DOHH2 (cell line): ENCODE results near the gene PYGO2.

Experiments
- H3F3A ChIP-seq: fragments of 200-600 bp; sonication (generic), shearing (Covaris generic); 2 replicates; pipeline ENCODE4 v1.6.0; 2016; ENCODE audit warnings: antibody characterized with exemption, mild to moderate bottlenecking; ENCODE audit not compliant: control insufficient read depth, insufficient read depth
- H3K27ac ChIP-seq: fragments of 200-600 bp; sonication (generic); 2 replicates; pipeline ENCODE4 v1.5.1; 2014; ENCODE audit warnings: low read depth, mild to moderate bottlenecking, low read length, moderate library complexity
- H3K27me3 ChIP-seq: fragments of 200-600 bp; sonication (generic); 2 replicates; pipeline ENCODE4 v1.6.1; 2014; ENCODE audit warnings: mild to moderate bottlenecking, low read length, mixed read lengths; ENCODE audit not compliant: control insufficient read depth
- H3K36me3 ChIP-seq: fragments of 200-600 bp; sonication (generic); 2 replicates; pipeline ENCODE4 v1.6.1; 2014; ENCODE audit warnings: mild to moderate bottlenecking, low read length, moderate library complexity, mixed read lengths; ENCODE audit not compliant: control insufficient read depth
- H3K4me1 ChIP-seq: fragments of 200-600 bp; sonication (generic); 2 replicates; pipeline ENCODE4 v1.6.1; 2014; ENCODE audit warnings: mild to moderate bottlenecking, low read length, mixed read lengths; ENCODE audit not compliant: control insufficient read depth
- H3K4me2 ChIP-seq: fragments of 200-600 bp; sonication (generic); 2 replicates; pipeline ENCODE4 v1.6.0; 2014; ENCODE audit warnings: mild to moderate bottlenecking, low read length, moderate library complexity
- H3K4me3 ChIP-seq: fragments of 200-600 bp; sonication (generic); 2 replicates; pipeline ENCODE4 v1.5.1; 2014; ENCODE audit warnings: mild to moderate bottlenecking, low read length, mixed read lengths
- H3K79me2 ChIP-seq: fragments of 200-600 bp; sonication (generic); 2 replicates; pipeline ENCODE4 v1.6.1; 2014; ENCODE audit warnings: mild to moderate bottlenecking, low read length, mixed read lengths; ENCODE audit not compliant: control insufficient read depth
- H3K9me2 ChIP-seq: fragments of 200-600 bp; sonication (generic); replicated peaks from 2 replicates; pipeline ENCODE4 v1.6.1; 2014; ENCODE audit warnings: mild to moderate bottlenecking, low read length, mixed read lengths; ENCODE audit not compliant: control insufficient read depth
- H3K9me3 ChIP-seq: fragments of 200-600 bp; sonication (generic); 2 replicates; pipeline ENCODE4 v1.6.1; 2014; ENCODE audit warnings: antibody characterized with exemption, low read length, mixed read lengths; ENCODE audit not compliant: control insufficient read depth, insufficient read depth
- H4K20me1 ChIP-seq: fragments of 200-600 bp; sonication (generic); 2 replicates; pipeline ENCODE4 v1.6.0; 2014; ENCODE audit warnings: low read depth, mild to moderate bottlenecking, antibody characterized with exemption, low read length, moderate library complexity; ENCODE audit not compliant: control insufficient read depth, insufficient read depth
- CTCF ChIP-seq: fragments of 200-600 bp; sonication (generic); IDR thresholded peaks from one replicate; pipeline ENCODE4 v1.5.1; 2014; ENCODE audit warnings: antibody characterized with exemption, mild to moderate bottlenecking, low read depth, low read length; ENCODE audit not compliant: poor library complexity, severe bottlenecking
- EZH2phosphoT487 ChIP-seq: fragments of 200-600 bp; sonication (generic); IDR thresholded peaks from 2 replicates; pipeline ENCODE4 v1.6.1; 2017; ENCODE audit warnings: borderline replicate concordance, mild to moderate bottlenecking, antibody characterized with exemption, low read length, moderate library complexity, mixed read lengths

PYGO2 gene

GRCh38 chr1:154958036-154958435 lies 3.5 kb downstream of the PYGO2 start:
- peaks cover 8% of the 10 kb centered on the region for H3F3A ChIP-seq
- H3K79me2 ChIP-seq: peaks cover 66% of the 10 kb centered on the region
- no peaks in the 10 kb centered on the region for H3K9me3 ChIP-seq
- H3K4me3 ChIP-seq: no peak overlapping the region
- H3K9me2 ChIP-seq: no peaks in the 10 kb centered on the region
- no peaks in the 10 kb centered on the region for H4K20me1 ChIP-seq
- TF ChIP-seq CTCF: no peak
- no peak for TF ChIP-seq EZH2phosphoT487
- no peaks in the 10 kb centered on the region for H3K27me3 ChIP-seq
- H3K4me2 ChIP-seq: no peak overlapping the region
- peaks cover 39% of the 10 kb centered on the region for H3K36me3 ChIP-seq
- H3K27ac ChIP-seq: no peak overlapping the region
- H3K4me1 ChIP-seq: peaks cover 53% of the 10 kb centered on the region

- Histone ChIP-seq H3K36me3 (peaks cover 30% of the 10 kb centered on the region), H3K79me2 (peaks cover 59% of the 10 kb centered on the region), H3K4me2 (no peak overlapping the region), H3K9me3 (no peaks in the 10 kb centered on the region), H4K20me1 (no peaks in the 10 kb centered on the region), H3K9me2 (no peaks in the 10 kb centered on the region), H3K4me1 (peaks cover 57% of the 10 kb centered on the region), H3K4me3 (no peak overlapping the region), H3F3A (peaks cover 8% of the 10 kb centered on the region), H3K27me3 (no peaks in the 10 kb centered on the region), H3K27ac (no peak overlapping the region; the same call in 1 of the 2 replicates)
- TF ChIP-seq CTCF (no peak), EZH2phosphoT487 (no peak)
Observed at GRCh38 chr1:154957091-154957657, 4.4 kb downstream of the PYGO2 start.

- Histone ChIP-seq H3K27ac (peak overlapping the region; percentile 93), H3K4me1 (peaks cover 63% of the 10 kb centered on the region)
- TF ChIP-seq EZH2phosphoT487: no peak
- no peak for TF ChIP-seq CTCF
Observed at GRCh38 chr1:154956544-154956941, 5.0 kb downstream of the PYGO2 start.

More at GRCh38 chr1:154956544-154956941, 5.0 kb downstream of the PYGO2 start:
- Histone ChIP-seq H3F3A (peaks cover 8% of the 10 kb centered on the region), H3K4me2 (peak overlapping the region; percentile 81), H3K4me3 (peak overlapping the region; percentile 90), H3K27me3 (no peaks in the 10 kb centered on the region), H3K9me3 (no peaks in the 10 kb centered on the region), H3K9me2 (no peaks in the 10 kb centered on the region), H3K36me3 (peaks cover 29% of the 10 kb centered on the region), H3K79me2 (peaks cover 57% of the 10 kb centered on the region), H4K20me1 (no peaks in the 10 kb centered on the region)
